GM23338 (cell line): ENCODE data around the gene GPR26. TPM values are rescaled to one million over a fixed set of nuclear protein-coding genes. Genes with fewer than 3 reads are reported as not detected.

Experiments used
- ATAC-seq: fragments of 200-7000 bp; cut with Tn5 transposase; 3 replicates; pipeline ENCODE4 v1.9.1; 2020
- DNase-seq: peaks from one replicate; pipeline ENCODE4 v3.0.0-alpha.2; 2015; ENCODE audit warnings: low spot score
- H2AFZ ChIP-seq: fragments of 200-600 bp; sonication (generic); 2 replicates; pipeline ENCODE4 v1.8.0; 2016; ENCODE audit warnings: antibody characterized with exemption, mild to moderate bottlenecking, moderate library complexity
- H3F3A ChIP-seq: fragments of 200-600 bp; sonication (generic); replicated peaks from 2 replicates; pipeline ENCODE4 v1.8.0; 2017; ENCODE audit warnings: antibody characterized with exemption, mixed run types, low read depth
- H3K27ac ChIP-seq: fragments of 200-600 bp; sonication (generic); 2 replicates; pipeline ENCODE4 v1.6.1; 2016; ENCODE audit warnings: low read depth
- H3K27me3 ChIP-seq: fragments of 200-600 bp; sonication (generic); 2 replicates; pipeline ENCODE4 v1.8.0; 2016; ENCODE audit warnings: mild to moderate bottlenecking, mixed run types, moderate library complexity; ENCODE audit not compliant: insufficient read depth
- H3K36me3 ChIP-seq: fragments of 200-600 bp; sonication (generic); 2 replicates; pipeline ENCODE4 v1.8.0; 2016; ENCODE audit warnings: mild to moderate bottlenecking; ENCODE audit not compliant: insufficient read depth
- H3K4me1 ChIP-seq: fragments of 200-600 bp; sonication (generic); 2 replicates; pipeline ENCODE4 v1.8.0; 2016; ENCODE audit warnings: mild to moderate bottlenecking, moderate library complexity; ENCODE audit not compliant: insufficient read depth
- H3K4me2 ChIP-seq: fragments of 200-600 bp; sonication (generic); 2 replicates; pipeline ENCODE4 v1.7.1; 2017; ENCODE audit warnings: mixed run types
- H3K4me3 ChIP-seq: fragments of 200-600 bp; sonication (generic); 2 replicates; pipeline ENCODE4 v1.6.1; 2016; ENCODE audit warnings: mixed run types
- H3K79me2 ChIP-seq: fragments of 200-600 bp; sonication (generic); replicated peaks from 2 replicates; pipeline ENCODE4 v1.8.0; 2017; ENCODE audit warnings: mild to moderate bottlenecking; ENCODE audit not compliant: insufficient read depth
- H3K9me2 ChIP-seq: fragments of 200-600 bp; sonication (generic); 2 replicates; pipeline ENCODE4 v1.8.0; 2017; ENCODE audit not compliant: insufficient read depth
- H4K20me1 ChIP-seq: fragments of 200-600 bp; sonication (generic); replicated peaks from 2 replicates; pipeline ENCODE4 v1.8.0; 2017; ENCODE audit warnings: mild to moderate bottlenecking; ENCODE audit not compliant: insufficient read depth
- H3K27ac Mint-ChIP-seq: 2 replicates; pipeline ENCODE4 v1.8.0; 2020; ENCODE audit warnings: inconsistent platforms, mild to moderate bottlenecking, moderate library complexity, mixed read lengths
- H3K27me3 Mint-ChIP-seq: 3 replicates; pipeline ENCODE4 v1.8.0; 2022; ENCODE audit warnings: low read depth, mild to moderate bottlenecking, moderate library complexity, mixed read lengths, inconsistent platforms; ENCODE audit not compliant: insufficient read depth, poor library complexity
- H3K36me3 Mint-ChIP-seq: 3 replicates; pipeline ENCODE4 v1.8.0; 2021; ENCODE audit warnings: low read depth, mild to moderate bottlenecking, inconsistent platforms, moderate library complexity, mixed read lengths
- H3K4me1 Mint-ChIP-seq: 3 replicates; pipeline ENCODE4 v1.8.0; 2020; ENCODE audit warnings: mild to moderate bottlenecking, inconsistent platforms, mixed read lengths
- H3K4me3 Mint-ChIP-seq: 3 replicates; pipeline ENCODE4 v1.8.0; 2021; ENCODE audit warnings: moderate library complexity, mild to moderate bottlenecking, inconsistent platforms, mixed read lengths
- H3K9me3 Mint-ChIP-seq: 3 replicates; pipeline ENCODE4 v1.8.0; 2020; ENCODE audit warnings: moderate library complexity, mild to moderate bottlenecking, inconsistent platforms, mixed read lengths
- CREB1 ChIP-seq: fragments of 250-450 bp; sonication (Bioruptor Pico); IDR thresholded peaks from 2 replicates; pipeline ENCODE4 v1.5.0; 2020; ENCODE audit warnings: low read depth, mild to moderate bottlenecking, moderate library complexity
- NANOG ChIP-seq: IDR thresholded peaks from 2 replicates; pipeline ENCODE4 v1.6.1; 2016; ENCODE audit warnings: antibody characterized with exemption, borderline replicate concordance
- STAT1 ChIP-seq: IDR thresholded peaks from one replicate; pipeline ENCODE4 v1.6.1; 2016; ENCODE audit warnings: antibody characterized with exemption; ENCODE audit not compliant: unreplicated experiment
- ZNF114 ChIP-seq: fragments of 250-450 bp; sonication (Bioruptor Pico); IDR thresholded peaks from 2 replicates; pipeline ENCODE4 v1.5.0; 2020; ENCODE audit warnings: mild to moderate bottlenecking, moderate library complexity
- polyA plus RNA-seq: library from polyadenylated mRNA; unstranded; fragments of >200 nt; fragmentation: Nextera tagmentation; extraction: Ambion mirVana; gene quantifications from 2 replicates; pipeline ENCODE4 v1.2.1, GENCODE V29; 2016
- total RNA-seq: library from RNA; depleted of rRNA; stranded (reverse); fragments of >200 nt; shearing (Covaris generic); gene quantifications from 2 replicates; pipeline ENCODE4 v1.2.3, GENCODE V29; 2014
- TF ChIP-seq, protein P1 (sequence below), 2 experiments: fragments of 200-600 bp in 1 of 2; sonication (generic) in 1 of 2; conservative IDR thresholded peaks; 2 replicates each; pipeline versions ENCODE4 v1.5.1 to v1.6.1; 2016 to 2017; ENCODE audit warnings: antibody characterized with exemption in 2 of 2, low read depth in 2 of 2, mild to moderate bottlenecking in 2 of 2, moderate library complexity in 1 of 2
- TF ChIP-seq, protein P2 (sequence below): fragments of 250-450 bp; sonication (Bioruptor Pico); IDR thresholded peaks from 2 replicates; pipeline ENCODE4 v1.5.0; 2020; ENCODE audit warnings: mild to moderate bottlenecking, moderate library complexity

The GPR26 gene
- total and polyA plus RNA-seq, 2 experiments from 2014 or later: 0.06 to 0.07 TPM

DNA sequence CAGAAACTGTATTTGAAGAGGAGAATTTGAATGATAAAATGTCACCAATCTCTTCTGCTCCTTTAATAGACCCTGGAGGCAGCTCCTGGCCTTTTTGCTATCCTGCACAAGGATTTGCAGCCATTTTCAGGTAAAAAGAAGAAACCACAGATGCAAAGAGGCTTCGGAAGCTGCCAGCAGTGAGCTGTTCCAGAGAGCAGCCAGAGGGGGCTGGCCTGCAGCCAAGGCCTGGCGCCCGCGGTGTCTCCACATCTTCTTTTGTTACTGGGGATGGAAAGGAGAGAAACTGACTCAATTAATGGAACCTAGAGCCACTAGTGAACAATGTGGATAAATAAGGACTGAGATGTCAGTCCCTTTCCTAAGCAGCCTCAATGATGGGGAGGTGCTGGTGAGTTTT lies 23.9 kb upstream of the GPR26 start:
- H3K27ac Mint-ChIP-seq: no peak overlapping the region
- Histone ChIP-seq H3K79me2 (no peaks in the 10 kb centered on the region), H3K4me3 (no peak overlapping the region), H3K27me3 (no peaks in the 10 kb centered on the region), H2AFZ (peak overlapping the region; percentile 21; the same call in 1 of the 2 replicates), H3K4me1 (peaks cover 14% of the 10 kb centered on the region), H3K27ac (no peak overlapping the region), H3K9me2 (no peaks in the 10 kb centered on the region), H3K36me3 (no peaks in the 10 kb centered on the region), H4K20me1 (no peaks in the 10 kb centered on the region), H3F3A (no peaks in the 10 kb centered on the region), H3K4me2 (no peak overlapping the region)
- peak; percentile 22 for DNase-seq
- H3K4me3 Mint-ChIP-seq: no peak overlapping the region
- no peaks in the 10 kb centered on the region for H3K36me3 Mint-ChIP-seq
- H3K9me3 Mint-ChIP-seq: no peaks in the 10 kb centered on the region
- peak; percentile 39 for ATAC-seq
- no peak for TF ChIP-seq STAT1
- TF ChIP-seq, protein P1, sequence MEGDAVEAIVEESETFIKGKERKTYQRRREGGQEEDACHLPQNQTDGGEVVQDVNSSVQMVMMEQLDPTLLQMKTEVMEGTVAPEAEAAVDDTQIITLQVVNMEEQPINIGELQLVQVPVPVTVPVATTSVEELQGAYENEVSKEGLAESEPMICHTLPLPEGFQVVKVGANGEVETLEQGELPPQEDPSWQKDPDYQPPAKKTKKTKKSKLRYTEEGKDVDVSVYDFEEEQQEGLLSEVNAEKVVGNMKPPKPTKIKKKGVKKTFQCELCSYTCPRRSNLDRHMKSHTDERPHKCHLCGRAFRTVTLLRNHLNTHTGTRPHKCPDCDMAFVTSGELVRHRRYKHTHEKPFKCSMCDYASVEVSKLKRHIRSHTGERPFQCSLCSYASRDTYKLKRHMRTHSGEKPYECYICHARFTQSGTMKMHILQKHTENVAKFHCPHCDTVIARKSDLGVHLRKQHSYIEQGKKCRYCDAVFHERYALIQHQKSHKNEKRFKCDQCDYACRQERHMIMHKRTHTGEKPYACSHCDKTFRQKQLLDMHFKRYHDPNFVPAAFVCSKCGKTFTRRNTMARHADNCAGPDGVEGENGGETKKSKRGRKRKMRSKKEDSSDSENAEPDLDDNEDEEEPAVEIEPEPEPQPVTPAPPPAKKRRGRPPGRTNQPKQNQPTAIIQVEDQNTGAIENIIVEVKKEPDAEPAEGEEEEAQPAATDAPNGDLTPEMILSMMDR (conservative IDR thresholded peaks at IDR 0.05; ENCODE audit: low read depth in 2 of 2): 0 out of 4 replicates have a peak, but pooled peaks of 1 of the 2 experiments have one; percentile 3
- H3K4me1 Mint-ChIP-seq: peaks cover 31% of the 10 kb centered on the region
- H3K27me3 Mint-ChIP-seq: peaks cover 8% of the 10 kb centered on the region

DNA sequence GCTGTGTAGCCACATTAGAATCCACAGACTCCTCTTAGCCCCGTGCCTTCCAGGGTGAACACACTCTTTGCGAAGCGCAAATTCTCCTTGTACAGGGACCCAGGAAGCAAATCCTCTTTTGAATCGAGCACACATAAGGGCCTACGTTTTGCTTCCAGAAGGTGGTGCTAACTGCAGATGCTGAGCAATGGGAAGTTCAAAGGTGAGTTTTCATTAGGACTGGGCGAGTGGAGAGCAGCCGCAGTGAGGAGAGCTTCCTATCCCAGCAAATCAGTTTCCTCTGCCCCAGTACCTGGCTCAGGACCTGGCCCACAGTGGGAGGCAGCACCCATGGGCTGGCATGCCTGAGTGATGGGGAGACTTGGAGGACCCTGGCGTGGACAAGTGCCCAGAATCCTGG lies 23.5 kb upstream of the GPR26 start:
- ATAC-seq: peak; percentile 54
- Histone ChIP-seq H3K27me3 (no peaks in the 10 kb centered on the region), H3K36me3 (no peaks in the 10 kb centered on the region), H3K27ac (no peak overlapping the region), H3K79me2 (no peaks in the 10 kb centered on the region), H3K4me3 (no peak overlapping the region), H2AFZ (peak overlapping the region; percentile 21; the same call in 1 of the 2 replicates), H3K9me2 (peaks cover 2% of the 10 kb centered on the region; the same call in 1 of the 2 replicates), H4K20me1 (no peaks in the 10 kb centered on the region), H3K4me2 (no peak overlapping the region), H3K4me1 (peaks cover 14% of the 10 kb centered on the region), H3F3A (no peaks in the 10 kb centered on the region)
- H3K4me1 Mint-ChIP-seq: peaks cover 31% of the 10 kb centered on the region
- peaks cover 8% of the 10 kb centered on the region for H3K27me3 Mint-ChIP-seq
- TF ChIP-seq, protein P1 (conservative IDR thresholded peaks at IDR 0.05; ENCODE audit: low read depth in 2 of 2): peak; percentile 13 to 55; a peak in 2 of 4 replicates
- TF ChIP-seq NANOG (no peak), CREB1 (CRISPR knock-in tag) (no peak), ZNF114 (CRISPR knock-in tag) (no peak)
- no peaks in the 10 kb centered on the region for H3K9me3 Mint-ChIP-seq
- H3K36me3 Mint-ChIP-seq: no peaks in the 10 kb centered on the region
- H3K4me3 Mint-ChIP-seq: no peak overlapping the region
- H3K27ac Mint-ChIP-seq: no peak overlapping the region
- peak; percentile 36 for DNase-seq

DNA sequence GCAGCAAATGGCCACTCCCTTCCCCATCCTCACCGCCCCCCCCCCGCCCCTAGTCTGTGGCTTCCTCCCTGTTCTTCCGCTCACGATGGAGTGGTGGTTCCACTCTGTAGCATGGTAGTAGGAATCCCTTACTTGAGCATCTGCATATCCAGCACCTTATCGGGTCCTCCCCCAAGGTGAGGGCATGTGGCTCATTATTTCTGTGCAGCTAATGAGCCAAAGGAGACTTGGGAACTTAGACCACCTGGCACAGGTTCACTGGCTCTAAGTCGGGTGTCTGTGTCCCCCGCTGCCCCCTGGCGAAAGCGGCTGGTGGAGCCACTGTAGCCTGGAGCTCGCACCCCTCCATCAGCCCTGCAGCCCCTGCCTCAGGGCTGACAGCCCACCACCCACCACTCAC lies 22.8 kb upstream of the GPR26 start:
- no peaks in the 10 kb centered on the region for H3F3A ChIP-seq
- no peaks in the 10 kb centered on the region for H4K20me1 ChIP-seq
- Mint-ChIP-seq H3K4me1 (peaks cover 31% of the 10 kb centered on the region), H3K27ac (no peak overlapping the region), H3K4me3 (no peak overlapping the region), H3K9me3 (no peaks in the 10 kb centered on the region), H3K36me3 (no peaks in the 10 kb centered on the region), H3K27me3 (peaks cover 8% of the 10 kb centered on the region)
- no peak overlapping the region for H3K27ac ChIP-seq
- no peak overlapping the region for H3K4me2 ChIP-seq
- DNase-seq (peak; percentile 51), ATAC-seq (peak; percentile 61)
- H3K4me3 ChIP-seq: no peak overlapping the region
- no peaks in the 10 kb centered on the region for H3K36me3 ChIP-seq
- H2AFZ ChIP-seq: no peak overlapping the region
- no peaks in the 10 kb centered on the region for H3K27me3 ChIP-seq
- no peaks in the 10 kb centered on the region for H3K79me2 ChIP-seq
- peaks cover 14% of the 10 kb centered on the region for H3K4me1 ChIP-seq
- H3K9me2 ChIP-seq: peaks cover 4% of the 10 kb centered on the region; the same call in 1 of the 2 replicates
- TF ChIP-seq, protein P2, sequence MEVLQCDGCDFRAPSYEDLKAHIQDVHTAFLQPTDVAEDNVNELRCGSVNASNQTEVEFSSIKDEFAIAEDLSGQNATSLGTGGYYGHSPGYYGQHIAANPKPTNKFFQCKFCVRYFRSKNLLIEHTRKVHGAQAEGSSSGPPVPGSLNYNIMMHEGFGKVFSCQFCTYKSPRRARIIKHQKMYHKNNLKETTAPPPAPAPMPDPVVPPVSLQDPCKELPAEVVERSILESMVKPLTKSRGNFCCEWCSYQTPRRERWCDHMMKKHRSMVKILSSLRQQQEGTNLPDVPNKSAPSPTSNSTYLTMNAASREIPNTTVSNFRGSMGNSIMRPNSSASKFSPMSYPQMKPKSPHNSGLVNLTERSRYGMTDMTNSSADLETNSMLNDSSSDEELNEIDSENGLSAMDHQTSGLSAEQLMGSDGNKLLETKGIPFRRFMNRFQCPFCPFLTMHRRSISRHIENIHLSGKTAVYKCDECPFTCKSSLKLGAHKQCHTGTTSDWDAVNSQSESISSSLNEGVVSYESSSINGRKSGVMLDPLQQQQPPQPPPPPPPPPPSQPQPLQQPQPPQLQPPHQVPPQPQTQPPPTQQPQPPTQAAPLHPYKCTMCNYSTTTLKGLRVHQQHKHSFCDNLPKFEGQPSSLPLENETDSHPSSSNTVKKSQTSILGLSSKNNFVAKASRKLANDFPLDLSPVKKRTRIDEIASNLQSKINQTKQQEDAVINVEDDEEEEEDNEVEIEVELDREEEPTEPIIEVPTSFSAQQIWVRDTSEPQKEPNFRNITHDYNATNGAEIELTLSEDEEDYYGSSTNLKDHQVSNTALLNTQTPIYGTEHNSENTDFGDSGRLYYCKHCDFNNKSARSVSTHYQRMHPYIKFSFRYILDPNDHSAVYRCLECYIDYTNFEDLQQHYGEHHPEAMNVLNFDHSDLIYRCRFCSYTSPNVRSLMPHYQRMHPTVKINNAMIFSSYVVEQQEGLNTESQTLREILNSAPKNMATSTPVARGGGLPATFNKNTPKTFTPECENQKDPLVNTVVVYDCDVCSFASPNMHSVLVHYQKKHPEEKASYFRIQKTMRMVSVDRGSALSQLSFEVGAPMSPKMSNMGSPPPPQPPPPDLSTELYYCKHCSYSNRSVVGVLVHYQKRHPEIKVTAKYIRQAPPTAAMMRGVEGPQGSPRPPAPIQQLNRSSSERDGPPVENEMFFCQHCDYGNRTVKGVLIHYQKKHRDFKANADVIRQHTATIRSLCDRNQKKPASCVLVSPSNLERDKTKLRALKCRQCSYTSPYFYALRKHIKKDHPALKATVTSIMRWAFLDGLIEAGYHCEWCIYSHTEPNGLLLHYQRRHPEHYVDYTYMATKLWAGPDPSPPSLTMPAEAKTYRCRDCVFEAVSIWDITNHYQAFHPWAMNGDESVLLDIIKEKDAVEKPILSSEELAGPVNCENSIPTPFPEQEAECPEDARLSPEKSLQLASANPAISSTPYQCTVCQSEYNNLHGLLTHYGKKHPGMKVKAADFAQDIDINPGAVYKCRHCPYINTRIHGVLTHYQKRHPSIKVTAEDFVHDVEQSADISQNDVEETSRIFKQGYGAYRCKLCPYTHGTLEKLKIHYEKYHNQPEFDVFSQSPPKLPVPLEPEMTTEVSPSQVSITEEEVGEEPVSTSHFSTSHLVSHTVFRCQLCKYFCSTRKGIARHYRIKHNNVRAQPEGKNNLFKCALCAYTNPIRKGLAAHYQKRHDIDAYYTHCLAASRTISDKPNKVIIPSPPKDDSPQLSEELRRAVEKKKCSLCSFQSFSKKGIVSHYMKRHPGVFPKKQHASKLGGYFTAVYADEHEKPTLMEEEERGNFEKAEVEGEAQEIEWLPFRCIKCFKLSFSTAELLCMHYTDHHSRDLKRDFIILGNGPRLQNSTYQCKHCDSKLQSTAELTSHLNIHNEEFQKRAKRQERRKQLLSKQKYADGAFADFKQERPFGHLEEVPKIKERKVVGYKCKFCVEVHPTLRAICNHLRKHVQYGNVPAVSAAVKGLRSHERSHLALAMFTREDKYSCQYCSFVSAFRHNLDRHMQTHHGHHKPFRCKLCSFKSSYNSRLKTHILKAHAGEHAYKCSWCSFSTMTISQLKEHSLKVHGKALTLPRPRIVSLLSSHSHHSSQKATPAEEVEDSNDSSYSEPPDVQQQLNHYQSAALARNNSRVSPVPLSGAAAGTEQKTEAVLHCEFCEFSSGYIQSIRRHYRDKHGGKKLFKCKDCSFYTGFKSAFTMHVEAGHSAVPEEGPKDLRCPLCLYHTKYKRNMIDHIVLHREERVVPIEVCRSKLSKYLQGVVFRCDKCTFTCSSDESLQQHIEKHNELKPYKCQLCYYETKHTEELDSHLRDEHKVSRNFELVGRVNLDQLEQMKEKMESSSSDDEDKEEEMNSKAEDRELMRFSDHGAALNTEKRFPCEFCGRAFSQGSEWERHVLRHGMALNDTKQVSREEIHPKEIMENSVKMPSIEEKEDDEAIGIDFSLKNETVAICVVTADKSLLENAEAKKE (CRISPR knock-in tag): no peak
